ENCODE results near the gene VEZF1. TPM values are rescaled to one million over a fixed set of nuclear protein-coding genes. Genes with fewer than 3 reads are reported as not detected.

VEZF1 gene
- total and polyA plus RNA-seq, 2 experiments from 2014 or later, result 32.2 to 51.9 TPM

DNA sequence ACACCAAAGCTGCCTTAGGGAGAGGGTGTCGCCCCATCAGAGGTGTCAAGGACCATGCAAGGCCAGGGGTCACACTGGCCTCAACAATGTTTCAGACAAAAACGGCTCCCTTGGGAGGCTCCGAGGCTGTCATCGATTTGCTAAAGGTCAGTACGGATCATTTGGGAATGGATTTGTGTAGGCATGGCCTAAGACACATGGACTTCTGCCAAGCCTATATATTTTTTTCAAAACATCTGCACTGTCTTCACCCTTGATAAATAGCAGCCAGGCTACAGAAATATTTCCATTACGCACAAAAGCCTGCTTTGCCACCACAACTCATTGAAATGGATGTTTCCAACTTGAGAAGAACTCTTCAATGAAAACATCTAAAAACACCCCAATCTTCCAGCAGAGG, 43.1 kb downstream of the VEZF1 start:
- Histone ChIP-seq H3K79me2 (ENCODE audit: insufficient read depth) (peaks cover 67% of the 10 kb centered on the region), H3F3A (ENCODE audit: insufficient read depth) (peaks cover 72% of the 10 kb centered on the region), H3K9me3 (ENCODE audit: low read depth) (no peaks in the 10 kb centered on the region), H4K20me1 (ENCODE audit: insufficient read depth) (no peaks in the 10 kb centered on the region), H2AFZ (no peak overlapping the region), H3K4me3 (no peak overlapping the region), H3K9me2 (ENCODE audit: insufficient read depth) (no peaks in the 10 kb centered on the region), H3K9ac (no peak overlapping the region), H3K4me2 (ENCODE audit: unreplicated experiment) (no peak overlapping the region), H3K4me1 (ENCODE audit: insufficient read depth) (peaks cover 63% of the 10 kb centered on the region), H3K27me3 (replicated peaks; ENCODE audit: insufficient read depth) (no peaks in the 10 kb centered on the region), H3K27ac (no peak overlapping the region), H3K36me3 (ENCODE audit: low read depth) (no peaks in the 10 kb centered on the region)
- TF ChIP-seq EZH2phosphoT487 (IDR thresholded peaks at IDR 0.05; ENCODE audit: insufficient read depth, low read depth) (no peak), EZH2 (IDR thresholded peaks at IDR 0.05; ENCODE audit: insufficient read depth, poor library complexity, severe bottlenecking) (no peak)
- 72 to 75% methylated on average over 6 of the region's 6 CpGs for WGBS, 2 experiments (ENCODE audit: low coverage in 1 of 2, low lambda C conversion rate in 2 of 2, missing lambda C conversion rate in 2 of 2)
- DNase-seq, result no peak
- in situ Hi-C loops (cut with MboI), result no loop called here

DNA sequence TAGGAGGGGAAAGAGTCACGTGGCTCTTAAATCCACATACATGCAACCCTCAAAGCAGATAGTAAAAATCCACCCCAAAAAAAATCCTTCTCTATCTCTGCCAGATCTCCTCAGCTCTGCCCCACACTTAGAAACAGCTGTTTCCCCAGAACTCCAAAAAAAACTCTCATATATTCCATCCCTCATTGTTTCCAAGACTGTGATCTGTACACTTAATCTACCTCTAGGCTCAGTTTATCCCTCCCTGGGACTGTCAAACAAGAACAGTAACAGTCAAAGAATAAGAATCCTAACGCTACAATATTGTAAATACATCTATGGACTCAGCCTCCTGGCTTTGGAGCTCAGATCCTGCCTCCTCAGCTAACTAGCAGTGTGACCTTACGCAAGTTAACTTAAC, 44.4 kb downstream of the VEZF1 start:
- Histone ChIP-seq H3K9ac (peak overlapping the region; percentile 65), H2AFZ (no peak overlapping the region)

DNA sequence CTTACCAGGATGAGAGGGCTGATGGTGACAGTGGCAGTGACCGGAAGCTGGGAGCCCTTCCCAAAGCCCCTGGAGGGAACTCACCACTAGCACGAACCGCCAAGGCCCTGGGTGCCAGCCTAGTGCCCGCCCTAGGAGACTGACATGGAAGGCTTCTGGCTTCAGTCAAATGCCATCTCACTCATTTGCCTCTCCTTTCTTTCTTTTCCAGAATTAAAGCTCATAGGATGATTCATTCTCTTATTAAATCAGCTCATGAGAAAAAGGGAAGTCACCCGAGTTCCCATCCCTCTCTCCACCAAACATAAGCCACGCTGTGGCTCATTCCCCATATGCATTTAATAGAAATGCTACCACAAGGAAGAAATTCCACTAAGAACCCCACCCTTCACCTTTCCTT, 44.9 kb downstream of the VEZF1 start:
- no peak overlapping the region for H2AFZ ChIP-seq
- H3K9ac ChIP-seq, result peak overlapping the region; percentile 65
- peaks cover 49% of the 10 kb centered on the region for H3K4me1 ChIP-seq (ENCODE audit: insufficient read depth)
- H3K9me2 ChIP-seq (ENCODE audit: insufficient read depth), result no peaks in the 10 kb centered on the region
- H3K27me3 ChIP-seq (replicated peaks; ENCODE audit: insufficient read depth), result no peaks in the 10 kb centered on the region
- 4 to 6% methylated on average over 6 of the region's 6 CpGs for WGBS, 2 experiments (ENCODE audit: low coverage in 1 of 2, low lambda C conversion rate in 2 of 2, missing lambda C conversion rate in 2 of 2)
- H3K9me3 ChIP-seq (ENCODE audit: low read depth), result no peaks in the 10 kb centered on the region
- peaks cover 56% of the 10 kb centered on the region for H3F3A ChIP-seq (ENCODE audit: insufficient read depth)
- no peaks in the 10 kb centered on the region for H3K36me3 ChIP-seq (ENCODE audit: low read depth)
- H3K4me2 ChIP-seq (ENCODE audit: unreplicated experiment), result peak overlapping the region; percentile 50
- peaks cover 84% of the 10 kb centered on the region for H3K79me2 ChIP-seq (ENCODE audit: insufficient read depth)
- in situ Hi-C loops (cut with MboI), result no loop called here
- no peaks in the 10 kb centered on the region for H4K20me1 ChIP-seq (ENCODE audit: insufficient read depth)
- peak overlapping the region; percentile 85 for H3K27ac ChIP-seq
- H3K4me3 ChIP-seq, result peak overlapping the region; percentile 36; the same call in 1 of the 2 replicates
- DNase-seq, result peak; percentile 86
- TF ChIP-seq EZH2 (IDR thresholded peaks at IDR 0.05; ENCODE audit: insufficient read depth, poor library complexity, severe bottlenecking) (no peak), EZH2phosphoT487 (IDR thresholded peaks at IDR 0.05; ENCODE audit: insufficient read depth, low read depth) (no peak)

More for the DNA sequence above, 44.4 kb downstream of the VEZF1 start:
- TF ChIP-seq EZH2 (IDR thresholded peaks at IDR 0.05; ENCODE audit: insufficient read depth, poor library complexity, severe bottlenecking), result no peak
- TF ChIP-seq EZH2phosphoT487 (IDR thresholded peaks at IDR 0.05; ENCODE audit: insufficient read depth, low read depth), result no peak
- Histone ChIP-seq H3K27ac (peak overlapping the region; percentile 85), H3K9me2 (ENCODE audit: insufficient read depth) (no peaks in the 10 kb centered on the region), H3K36me3 (ENCODE audit: low read depth) (no peaks in the 10 kb centered on the region), H4K20me1 (ENCODE audit: insufficient read depth) (no peaks in the 10 kb centered on the region), H3K9me3 (ENCODE audit: low read depth) (no peaks in the 10 kb centered on the region), H3K79me2 (ENCODE audit: insufficient read depth) (peaks cover 79% of the 10 kb centered on the region), H3K4me1 (ENCODE audit: insufficient read depth) (peaks cover 52% of the 10 kb centered on the region), H3K4me3 (peak overlapping the region; percentile 36; the same call in 1 of the 2 replicates), H3F3A (ENCODE audit: insufficient read depth) (peaks cover 61% of the 10 kb centered on the region), H3K4me2 (ENCODE audit: unreplicated experiment) (peak overlapping the region; percentile 2), H3K27me3 (replicated peaks; ENCODE audit: insufficient read depth) (no peaks in the 10 kb centered on the region)
- DNase-seq, result peak; percentile 35
- 57 to 65% methylated on average over 3 of the region's 3 CpGs for WGBS, 2 experiments (ENCODE audit: low coverage in 1 of 2, low lambda C conversion rate in 2 of 2, missing lambda C conversion rate in 2 of 2)
- in situ Hi-C loops (cut with MboI), result no loop called here

DNA sequence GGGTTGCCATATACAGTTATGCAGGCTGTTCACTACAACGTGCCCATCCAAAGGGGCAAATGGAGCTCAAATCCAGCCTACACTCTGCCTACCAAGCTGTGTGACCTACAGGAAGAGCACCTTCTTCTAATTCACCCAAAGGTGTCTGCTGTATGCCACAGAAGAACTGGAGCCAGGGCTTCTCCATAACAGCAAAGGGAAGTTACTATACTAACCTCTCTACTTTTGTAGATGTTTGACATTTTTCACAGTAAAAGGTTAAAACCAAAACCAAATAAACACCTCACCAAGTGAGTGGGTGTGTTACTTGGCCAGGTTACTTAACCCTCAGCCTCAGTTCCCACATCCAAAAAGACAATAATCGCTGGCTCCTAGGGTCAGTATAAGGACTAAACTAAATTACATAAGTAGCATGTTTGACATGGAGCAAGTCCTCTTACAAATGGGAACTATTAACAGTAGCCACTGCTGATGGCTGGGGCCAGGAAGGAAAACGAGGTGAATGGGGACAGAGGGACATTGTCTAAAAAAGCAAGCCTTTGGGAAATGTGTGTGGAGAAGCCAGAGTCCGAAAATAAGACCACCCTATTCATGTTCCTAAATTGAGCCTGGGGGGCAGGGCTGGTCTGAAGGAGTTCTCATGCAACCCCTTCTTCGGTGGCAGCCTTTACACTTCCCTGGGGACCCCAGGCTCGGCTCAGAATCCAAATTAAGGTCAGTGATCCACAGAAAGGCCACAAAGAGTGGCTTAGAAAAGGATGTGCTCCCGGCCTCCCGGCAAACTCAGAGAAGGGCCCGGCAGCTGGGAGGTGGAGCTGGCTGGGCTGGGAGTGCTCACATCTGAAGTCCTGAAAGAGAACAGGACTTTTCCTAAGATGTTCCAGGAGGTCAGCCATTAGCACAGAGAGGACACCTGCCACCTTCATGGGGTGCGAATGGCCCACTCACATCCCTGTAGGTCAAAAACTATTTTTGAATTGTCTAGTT, 46.4 kb downstream of the VEZF1 start:
- H3K79me2 ChIP-seq (ENCODE audit: insufficient read depth), result peaks cover 86% of the 10 kb centered on the region
- TF ChIP-seq EZH2phosphoT487 (IDR thresholded peaks at IDR 0.05; ENCODE audit: insufficient read depth, low read depth), result no peak
- TF ChIP-seq EZH2 (IDR thresholded peaks at IDR 0.05; ENCODE audit: insufficient read depth, poor library complexity, severe bottlenecking), result no peak

More for the DNA sequence above, 46.4 kb downstream of the VEZF1 start:
- Histone ChIP-seq H3K9ac (no peak overlapping the region), H3K4me3 (no peak overlapping the region), H3K9me2 (ENCODE audit: insufficient read depth) (no peaks in the 10 kb centered on the region), H3K36me3 (ENCODE audit: low read depth) (no peaks in the 10 kb centered on the region), H3K27ac (0 out of 2 replicates have a peak overlapping the region, but pooled peaks have one; percentile 14), H3K27me3 (replicated peaks; ENCODE audit: insufficient read depth) (no peaks in the 10 kb centered on the region), H2AFZ (no peak overlapping the region), H3K4me1 (ENCODE audit: insufficient read depth) (peaks cover 34% of the 10 kb centered on the region), H3K9me3 (ENCODE audit: low read depth) (no peaks in the 10 kb centered on the region), H4K20me1 (ENCODE audit: insufficient read depth) (no peaks in the 10 kb centered on the region), H3K4me2 (ENCODE audit: unreplicated experiment) (no peak overlapping the region), H3F3A (ENCODE audit: insufficient read depth) (peaks cover 43% of the 10 kb centered on the region)
- WGBS, 2 experiments (ENCODE audit: low coverage in 1 of 2, low lambda C conversion rate in 2 of 2, missing lambda C conversion rate in 2 of 2), result 91 to 93% methylated on average over 10 of the region's 10 CpGs
- in situ Hi-C loops (cut with MboI), result no loop called here
- DNase-seq, result no peak

Measured in GM23248 (cell line).